HG03159 (cell line): ENCODE data around the gene EPO.
"Not testable (repeated sequence)": the region's sequence is repeated elsewhere in the genome, so short reads cannot be mapped to it uniquely, and the experiment has no call there.

ENCODE experiments used
- ATAC-seq: cut with Tn5 transposase; IDR thresholded peaks from one replicate; pipeline ENCODE4 v1.9.1; 2021; ENCODE audit warnings: mild to moderate bottlenecking, moderate library complexity; ENCODE audit not compliant: unreplicated experiment

EPO gene

GRCh38 chr7:100701089-100701488 is 19.2 kb upstream of the EPO start:
- ATAC-seq = not testable (repeated sequence)

- peak; percentile 69 for ATAC-seq
Observed at GRCh38 chr7:100705320-100705752, 14.9 kb upstream of the EPO start.

GRCh38 chr7:100705753-100706671 is 14.3 kb upstream of the EPO start, which contains the start of gene POP7:
TSS of gene POP7 (plus strand) at chr7:100706121. CDS start at chr7:100706831, 710 bp downstream.
- peak; percentile 89 for ATAC-seq

GRCh38 chr7:100706672-100707311 is 13.5 kb upstream of the EPO start:
- no peak for ATAC-seq

GRCh38 chr7:100708395-100708794 is 11.9 kb upstream of the EPO start:
- no peak for ATAC-seq

- no peak for ATAC-seq
Observed at GRCh38 chr7:100710452-100710851, 9.8 kb upstream of the EPO start.

- no peak for ATAC-seq
Observed at GRCh38 chr7:100711369-100711768, 8.9 kb upstream of the EPO start.

- no peak for ATAC-seq
Observed at GRCh38 chr7:100714725-100715124, 5.5 kb upstream of the EPO start.

- ATAC-seq = not testable (repeated sequence)
Observed at GRCh38 chr7:100717073-100717472, 3.2 kb upstream of the EPO start.

GRCh38 chr7:100719523-100720278 is 567 bp upstream of the EPO start:
- ATAC-seq = no peak

- no peak for ATAC-seq
Observed at GRCh38 chr7:100720671-100721504, 620 bp downstream of the EPO start.

- ATAC-seq = no peak
Observed at GRCh38 chr7:100721505-100721812, 1.2 kb downstream of the EPO start.

GRCh38 chr7:100722480-100723212 is 2.4 kb downstream of the EPO start:
- no peak for ATAC-seq

GRCh38 chr7:100723732-100724275 is 3.5 kb downstream of the EPO start:
- ATAC-seq = no peak

GRCh38 chr7:100724364-100724763 is 4.1 kb downstream of the EPO start:
- not testable (repeated sequence) for ATAC-seq

- ATAC-seq = no peak
Observed at GRCh38 chr7:100726996-100727761, 6.9 kb downstream of the EPO start.

GRCh38 chr7:100728196-100728595 is 7.9 kb downstream of the EPO start:
- no peak for ATAC-seq

- ATAC-seq = no peak
Observed at GRCh38 chr7:100730136-100730800, 10.0 kb downstream of the EPO start.
